SU-DHL-6 (cell line): ENCODE results near the gene EDRF1.
"Not testable (repeated sequence)": the region's sequence is repeated elsewhere in the genome, so short reads cannot be mapped to it uniquely, and the experiment has no call there.

Experiments
- H2AFZ ChIP-seq: fragments of 200-600 bp; sonication (generic); 2 replicates; pipeline ENCODE4 v1.6.1; 2014; ENCODE audit warnings: low read depth, mild to moderate bottlenecking, moderate library complexity, mixed read lengths, antibody characterized with exemption, low read length; ENCODE audit not compliant: severe bottlenecking
- H3F3A ChIP-seq: fragments of 200-600 bp; shearing (Covaris generic); 2 replicates; pipeline ENCODE4 v1.6.0; 2016; ENCODE audit warnings: antibody characterized with exemption, mild to moderate bottlenecking; ENCODE audit not compliant: insufficient read depth
- H3K27ac ChIP-seq: fragments of 200-600 bp; sonication (generic); 2 replicates; pipeline ENCODE4 v1.5.1; 2016; ENCODE audit warnings: low read depth, mild to moderate bottlenecking, low read length, moderate library complexity, mixed read lengths
- H3K27me3 ChIP-seq: fragments of 200-600 bp; sonication (generic), shearing (Covaris generic); 2 replicates; pipeline ENCODE4 v1.6.0; 2014; ENCODE audit warnings: mild to moderate bottlenecking, low read length
- H3K36me3 ChIP-seq: fragments of 200-600 bp; sonication (generic); 2 replicates; pipeline ENCODE4 v1.6.1; 2014; ENCODE audit warnings: mild to moderate bottlenecking, low read length, mixed read lengths
- H3K4me2 ChIP-seq: fragments of 300-600, 200-600 bp; shearing (Covaris generic), sonication (generic); 2 replicates; pipeline ENCODE4 v1.6.0; 2014; ENCODE audit warnings: low read length, low read depth, mild to moderate bottlenecking; ENCODE audit not compliant: poor library complexity, severe bottlenecking
- H3K4me3 ChIP-seq: fragments of 200-600 bp; sonication (generic); 2 replicates; pipeline ENCODE4 v1.5.1; 2014; ENCODE audit warnings: antibody characterized with exemption, low read length, mild to moderate bottlenecking, mixed read lengths; ENCODE audit not compliant: insufficient read depth, poor library complexity, severe bottlenecking
- H3K79me2 ChIP-seq: fragments of 200-600 bp; sonication (generic); 2 replicates; pipeline ENCODE4 v1.6.1; 2014; ENCODE audit warnings: mild to moderate bottlenecking, low read length, moderate library complexity; ENCODE audit not compliant: insufficient read depth
- H3K9ac ChIP-seq: fragments of 200-600 bp; sonication (generic); 2 replicates; pipeline ENCODE4 v1.7.0; 2014; ENCODE audit warnings: mild to moderate bottlenecking, low read length
- H3K9me2 ChIP-seq: fragments of 200-600 bp; sonication (generic); replicated peaks from 2 replicates; pipeline ENCODE4 v1.6.1; 2014; ENCODE audit warnings: low read length; ENCODE audit not compliant: insufficient read depth
- H3K9me3 ChIP-seq: fragments of 200-600 bp; sonication (generic); 2 replicates; pipeline ENCODE4 v1.6.1; 2014; ENCODE audit warnings: low read length, mixed read lengths; ENCODE audit not compliant: insufficient read depth
- H4K20me1 ChIP-seq: fragments of 200-600 bp; sonication (generic); 2 replicates; pipeline ENCODE4 v1.6.1; 2014; ENCODE audit warnings: low read depth, mild to moderate bottlenecking, antibody characterized with exemption, low read length, moderate library complexity, mixed read lengths
- EZH2phosphoT487 ChIP-seq: fragments of 200-600 bp; sonication (generic), shearing (Covaris generic); conservative IDR thresholded peaks from 2 replicates; pipeline ENCODE4 v1.6.1; 2018; ENCODE audit warnings: mild to moderate bottlenecking, antibody characterized with exemption, low read length, moderate library complexity, mixed read lengths
- TF ChIP-seq, protein P1 (sequence below): fragments of 200-600 bp; sonication (generic); IDR thresholded peaks from one replicate; pipeline ENCODE4 v1.5.1; 2017; ENCODE audit warnings: antibody characterized with exemption, mild to moderate bottlenecking, low read length, moderate library complexity; ENCODE audit not compliant: insufficient read depth, poor library complexity, severe bottlenecking

The EDRF1 gene

DNA sequence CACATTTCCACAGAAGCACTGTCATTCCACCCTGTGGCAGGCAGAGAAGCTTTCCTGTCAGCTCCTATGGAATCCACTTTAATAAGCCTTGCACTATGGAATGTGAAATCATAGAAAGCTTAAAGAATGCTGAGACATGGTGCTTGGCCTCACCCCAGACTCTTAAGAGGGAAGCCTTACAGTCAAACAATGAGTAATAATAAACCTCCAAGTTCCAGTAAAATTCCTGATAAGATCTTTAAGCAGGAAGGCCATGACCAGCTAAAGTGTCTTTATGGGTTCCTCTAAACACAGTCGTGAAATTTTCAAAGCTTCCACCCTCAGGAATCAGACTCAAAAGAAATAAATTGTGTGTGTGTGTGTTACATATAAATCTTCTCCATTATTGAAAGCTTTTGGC, 24.6 kb upstream of the EDRF1 start:
- H3K9me2 ChIP-seq = no peaks in the 10 kb centered on the region
- H3K27ac ChIP-seq = no peak overlapping the region
- H3K9me3 ChIP-seq = no peaks in the 10 kb centered on the region
- no peak overlapping the region for H3K4me3 ChIP-seq
- TF ChIP-seq EZH2phosphoT487 = no peak
- TF ChIP-seq, protein P1, sequence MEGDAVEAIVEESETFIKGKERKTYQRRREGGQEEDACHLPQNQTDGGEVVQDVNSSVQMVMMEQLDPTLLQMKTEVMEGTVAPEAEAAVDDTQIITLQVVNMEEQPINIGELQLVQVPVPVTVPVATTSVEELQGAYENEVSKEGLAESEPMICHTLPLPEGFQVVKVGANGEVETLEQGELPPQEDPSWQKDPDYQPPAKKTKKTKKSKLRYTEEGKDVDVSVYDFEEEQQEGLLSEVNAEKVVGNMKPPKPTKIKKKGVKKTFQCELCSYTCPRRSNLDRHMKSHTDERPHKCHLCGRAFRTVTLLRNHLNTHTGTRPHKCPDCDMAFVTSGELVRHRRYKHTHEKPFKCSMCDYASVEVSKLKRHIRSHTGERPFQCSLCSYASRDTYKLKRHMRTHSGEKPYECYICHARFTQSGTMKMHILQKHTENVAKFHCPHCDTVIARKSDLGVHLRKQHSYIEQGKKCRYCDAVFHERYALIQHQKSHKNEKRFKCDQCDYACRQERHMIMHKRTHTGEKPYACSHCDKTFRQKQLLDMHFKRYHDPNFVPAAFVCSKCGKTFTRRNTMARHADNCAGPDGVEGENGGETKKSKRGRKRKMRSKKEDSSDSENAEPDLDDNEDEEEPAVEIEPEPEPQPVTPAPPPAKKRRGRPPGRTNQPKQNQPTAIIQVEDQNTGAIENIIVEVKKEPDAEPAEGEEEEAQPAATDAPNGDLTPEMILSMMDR = no peak
- no peak overlapping the region for H3K4me2 ChIP-seq
- H3F3A ChIP-seq = no peaks in the 10 kb centered on the region
- no peaks in the 10 kb centered on the region; the same call in 1 of the 2 replicates for H3K27me3 ChIP-seq
- no peaks in the 10 kb centered on the region for H4K20me1 ChIP-seq
- H3K9ac ChIP-seq = no peak overlapping the region
- no peaks in the 10 kb centered on the region for H3K79me2 ChIP-seq
- H2AFZ ChIP-seq = no peak overlapping the region
- no peaks in the 10 kb centered on the region for H3K36me3 ChIP-seq

DNA sequence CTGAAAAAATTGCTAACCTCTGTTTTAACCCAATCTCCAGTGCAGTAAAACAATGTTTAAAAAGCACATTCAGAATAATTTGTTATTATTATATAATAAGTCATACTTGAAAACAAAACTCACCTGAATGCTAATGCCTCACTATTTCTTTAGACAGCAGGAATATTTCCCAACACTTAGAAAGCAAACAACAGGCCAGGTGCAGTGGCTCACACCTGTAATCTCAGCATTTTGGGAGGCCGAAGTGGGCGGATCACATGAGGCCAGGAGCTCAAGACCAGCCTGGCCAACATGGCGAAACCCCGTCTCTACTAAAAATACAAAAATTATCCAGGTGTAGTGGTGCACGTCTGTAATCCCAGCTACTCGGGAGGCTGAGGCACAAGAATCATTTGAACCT, 22.6 kb upstream of the EDRF1 start:
- H2AFZ ChIP-seq, H3K9ac ChIP-seq, H3K4me2 ChIP-seq, H3K36me3 ChIP-seq, H4K20me1 ChIP-seq, H3K9me2 ChIP-seq, H3K27me3 ChIP-seq, H3F3A ChIP-seq, H3K9me3 ChIP-seq, H3K4me3 ChIP-seq, H3K27ac ChIP-seq, H3K79me2 ChIP-seq: not testable (repeated sequence)

DNA sequence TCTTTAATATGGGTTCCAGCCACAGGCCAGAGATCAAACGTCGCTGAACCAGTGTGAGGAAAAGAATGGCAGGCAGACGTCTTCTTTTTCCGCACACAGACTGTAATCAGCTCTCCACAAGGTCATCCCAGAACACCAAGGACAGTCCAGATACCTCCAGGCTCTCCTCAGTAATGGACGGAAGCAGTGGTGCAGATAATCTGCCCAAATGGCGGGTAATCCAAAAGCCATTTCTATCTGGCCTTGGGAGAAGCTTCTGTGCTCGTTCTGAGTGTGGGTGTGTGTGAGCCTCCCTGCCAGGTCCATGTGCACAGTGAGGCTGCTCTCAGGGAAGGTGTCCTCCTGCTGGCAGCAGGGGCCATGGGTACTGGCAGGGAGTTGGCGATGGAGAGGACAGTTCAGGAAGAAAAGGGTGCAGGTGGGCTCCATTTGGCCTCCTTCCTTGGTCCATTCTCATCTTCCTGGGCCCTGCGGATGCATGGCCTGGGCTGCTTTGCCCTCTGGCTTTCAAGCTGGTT, 21.0 kb upstream of the EDRF1 start:
- no peak overlapping the region for H2AFZ ChIP-seq
- H3K27ac ChIP-seq = no peak overlapping the region
- no peak overlapping the region for H3K4me2 ChIP-seq
- no peak overlapping the region for H3K4me3 ChIP-seq
- H3K27me3 ChIP-seq = no peaks in the 10 kb centered on the region
- H3K79me2 ChIP-seq = no peaks in the 10 kb centered on the region
- H3F3A ChIP-seq = no peaks in the 10 kb centered on the region
- H3K9me3 ChIP-seq = no peaks in the 10 kb centered on the region
- H3K9ac ChIP-seq = no peak overlapping the region
- no peak for TF ChIP-seq EZH2phosphoT487
- TF ChIP-seq, protein P1 = no peak
- no peaks in the 10 kb centered on the region for H3K36me3 ChIP-seq
- H4K20me1 ChIP-seq = no peaks in the 10 kb centered on the region
- H3K9me2 ChIP-seq = no peaks in the 10 kb centered on the region

DNA sequence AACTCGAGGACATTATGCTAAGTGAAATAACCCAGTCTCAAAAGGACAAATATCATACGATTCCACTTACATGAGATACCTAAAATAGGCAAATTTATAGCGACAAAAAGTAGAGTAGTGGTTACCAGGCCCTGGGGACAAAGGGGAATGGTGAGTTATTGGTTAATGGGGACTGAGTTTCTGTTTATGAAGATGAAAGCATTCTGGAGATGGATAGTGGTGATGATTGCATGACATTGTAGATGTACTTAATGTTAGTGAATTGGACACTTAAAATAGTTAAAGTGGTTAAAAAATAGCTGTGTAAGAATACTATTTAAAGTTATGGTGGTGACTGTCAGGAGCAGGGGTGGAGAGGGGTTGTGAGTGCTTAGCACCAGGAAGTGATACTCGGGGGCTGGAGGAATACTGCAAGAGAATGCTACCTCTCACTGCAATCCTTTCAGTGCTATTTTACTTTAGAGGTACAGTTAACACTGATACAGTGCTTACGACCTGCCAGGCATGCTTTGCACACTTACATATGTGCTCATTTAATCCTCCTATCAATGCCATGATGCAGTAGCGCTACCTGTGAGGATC, 19.9 kb upstream of the EDRF1 start:
- no peak overlapping the region for H3K9ac ChIP-seq
- H3K4me2 ChIP-seq = no peak overlapping the region
- TF ChIP-seq, protein P1 = no peak

More for the DNA sequence above, 19.9 kb upstream of the EDRF1 start:
- H3K9me3 ChIP-seq = no peaks in the 10 kb centered on the region
- no peaks in the 10 kb centered on the region for H4K20me1 ChIP-seq
- H3K9me2 ChIP-seq = no peaks in the 10 kb centered on the region
- H3K27me3 ChIP-seq = no peaks in the 10 kb centered on the region
- no peaks in the 10 kb centered on the region for H3K36me3 ChIP-seq
- no peak overlapping the region for H2AFZ ChIP-seq
- no peaks in the 10 kb centered on the region for H3K79me2 ChIP-seq
- H3K4me3 ChIP-seq = no peak overlapping the region
- H3F3A ChIP-seq = no peaks in the 10 kb centered on the region
- no peak overlapping the region for H3K27ac ChIP-seq
